ENCODE data around the gene BANK1.

DNA sequence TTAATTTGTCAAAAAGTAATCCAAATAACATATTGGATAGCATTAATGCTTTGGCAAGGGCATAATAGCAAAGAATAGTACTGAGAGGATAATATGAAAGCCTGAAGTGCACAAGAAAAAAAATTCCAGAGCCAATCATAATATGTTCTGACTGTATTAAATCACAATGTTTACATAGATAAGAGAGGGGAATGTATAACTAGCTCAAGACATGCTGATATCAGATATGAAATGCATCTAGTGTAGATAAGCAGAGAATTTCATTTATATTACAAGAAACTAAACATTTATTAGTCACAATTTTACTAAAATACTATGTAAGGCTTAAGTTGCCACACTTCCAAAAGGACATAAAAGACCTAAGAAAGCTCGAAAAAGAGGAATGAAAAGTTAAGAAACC is 193.3 kb downstream of the BANK1 start:
- TF ChIP-seq, protein P1, sequence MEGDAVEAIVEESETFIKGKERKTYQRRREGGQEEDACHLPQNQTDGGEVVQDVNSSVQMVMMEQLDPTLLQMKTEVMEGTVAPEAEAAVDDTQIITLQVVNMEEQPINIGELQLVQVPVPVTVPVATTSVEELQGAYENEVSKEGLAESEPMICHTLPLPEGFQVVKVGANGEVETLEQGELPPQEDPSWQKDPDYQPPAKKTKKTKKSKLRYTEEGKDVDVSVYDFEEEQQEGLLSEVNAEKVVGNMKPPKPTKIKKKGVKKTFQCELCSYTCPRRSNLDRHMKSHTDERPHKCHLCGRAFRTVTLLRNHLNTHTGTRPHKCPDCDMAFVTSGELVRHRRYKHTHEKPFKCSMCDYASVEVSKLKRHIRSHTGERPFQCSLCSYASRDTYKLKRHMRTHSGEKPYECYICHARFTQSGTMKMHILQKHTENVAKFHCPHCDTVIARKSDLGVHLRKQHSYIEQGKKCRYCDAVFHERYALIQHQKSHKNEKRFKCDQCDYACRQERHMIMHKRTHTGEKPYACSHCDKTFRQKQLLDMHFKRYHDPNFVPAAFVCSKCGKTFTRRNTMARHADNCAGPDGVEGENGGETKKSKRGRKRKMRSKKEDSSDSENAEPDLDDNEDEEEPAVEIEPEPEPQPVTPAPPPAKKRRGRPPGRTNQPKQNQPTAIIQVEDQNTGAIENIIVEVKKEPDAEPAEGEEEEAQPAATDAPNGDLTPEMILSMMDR (tag by site-specific recombination; IDR thresholded peaks at IDR 0.05): no peak
- TF ChIP-seq, protein P2, sequence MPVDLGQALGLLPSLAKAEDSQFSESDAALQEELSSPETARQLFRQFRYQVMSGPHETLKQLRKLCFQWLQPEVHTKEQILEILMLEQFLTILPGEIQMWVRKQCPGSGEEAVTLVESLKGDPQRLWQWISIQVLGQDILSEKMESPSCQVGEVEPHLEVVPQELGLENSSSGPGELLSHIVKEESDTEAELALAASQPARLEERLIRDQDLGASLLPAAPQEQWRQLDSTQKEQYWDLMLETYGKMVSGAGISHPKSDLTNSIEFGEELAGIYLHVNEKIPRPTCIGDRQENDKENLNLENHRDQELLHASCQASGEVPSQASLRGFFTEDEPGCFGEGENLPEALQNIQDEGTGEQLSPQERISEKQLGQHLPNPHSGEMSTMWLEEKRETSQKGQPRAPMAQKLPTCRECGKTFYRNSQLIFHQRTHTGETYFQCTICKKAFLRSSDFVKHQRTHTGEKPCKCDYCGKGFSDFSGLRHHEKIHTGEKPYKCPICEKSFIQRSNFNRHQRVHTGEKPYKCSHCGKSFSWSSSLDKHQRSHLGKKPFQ (tag by site-specific recombination; IDR thresholded peaks at IDR 0.05): no peak
- TF ChIP-seq, protein P3, sequence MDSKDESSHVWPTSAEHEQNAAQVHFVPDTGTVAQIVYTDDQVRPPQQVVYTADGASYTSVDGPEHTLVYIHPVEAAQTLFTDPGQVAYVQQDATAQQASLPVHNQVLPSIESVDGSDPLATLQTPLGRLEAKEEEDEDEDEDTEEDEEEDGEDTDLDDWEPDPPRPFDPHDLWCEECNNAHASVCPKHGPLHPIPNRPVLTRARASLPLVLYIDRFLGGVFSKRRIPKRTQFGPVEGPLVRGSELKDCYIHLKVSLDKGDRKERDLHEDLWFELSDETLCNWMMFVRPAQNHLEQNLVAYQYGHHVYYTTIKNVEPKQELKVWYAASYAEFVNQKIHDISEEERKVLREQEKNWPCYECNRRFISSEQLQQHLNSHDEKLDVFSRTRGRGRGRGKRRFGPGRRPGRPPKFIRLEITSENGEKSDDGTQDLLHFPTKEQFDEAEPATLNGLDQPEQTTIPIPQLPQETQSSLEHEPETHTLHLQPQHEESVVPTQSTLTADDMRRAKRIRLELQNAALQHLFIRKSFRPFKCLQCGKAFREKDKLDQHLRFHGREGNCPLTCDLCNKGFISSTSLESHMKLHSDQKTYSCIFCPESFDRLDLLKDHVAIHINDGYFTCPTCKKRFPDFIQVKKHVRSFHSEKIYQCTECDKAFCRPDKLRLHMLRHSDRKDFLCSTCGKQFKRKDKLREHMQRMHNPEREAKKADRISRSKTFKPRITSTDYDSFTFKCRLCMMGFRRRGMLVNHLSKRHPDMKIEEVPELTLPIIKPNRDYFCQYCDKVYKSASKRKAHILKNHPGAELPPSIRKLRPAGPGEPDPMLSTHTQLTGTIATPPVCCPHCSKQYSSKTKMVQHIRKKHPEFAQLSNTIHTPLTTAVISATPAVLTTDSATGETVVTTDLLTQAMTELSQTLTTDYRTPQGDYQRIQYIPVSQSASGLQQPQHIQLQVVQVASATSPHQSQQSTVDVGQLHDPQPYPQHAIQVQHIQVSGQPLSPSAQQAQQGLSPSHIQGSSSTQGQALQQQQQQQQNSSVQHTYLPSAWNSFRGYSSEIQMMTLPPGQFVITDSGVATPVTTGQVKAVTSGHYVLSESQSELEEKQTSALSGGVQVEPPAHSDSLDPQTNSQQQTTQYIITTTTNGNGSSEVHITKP (tag by site-specific recombination; IDR thresholded peaks at IDR 0.05): no peak
- TF ChIP-seq, protein P4, sequence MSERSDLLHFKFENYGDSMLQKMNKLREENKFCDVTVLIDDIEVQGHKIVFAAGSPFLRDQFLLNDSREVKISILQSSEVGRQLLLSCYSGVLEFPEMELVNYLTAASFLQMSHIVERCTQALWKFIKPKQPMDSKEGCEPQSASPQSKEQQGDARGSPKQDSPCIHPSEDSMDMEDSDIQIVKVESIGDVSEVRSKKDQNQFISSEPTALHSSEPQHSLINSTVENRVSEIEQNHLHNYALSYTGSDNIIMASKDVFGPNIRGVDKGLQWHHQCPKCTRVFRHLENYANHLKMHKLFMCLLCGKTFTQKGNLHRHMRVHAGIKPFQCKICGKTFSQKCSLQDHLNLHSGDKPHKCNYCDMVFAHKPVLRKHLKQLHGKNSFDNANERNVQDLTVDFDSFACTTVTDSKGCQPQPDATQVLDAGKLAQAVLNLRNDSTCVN (tag by site-specific recombination; optimal IDR thresholded peaks at IDR 0.05): no peak

All from HEK293 (cell line).